ENCODE measurements around the gene PERCC1.

PERCC1 gene

DNA sequence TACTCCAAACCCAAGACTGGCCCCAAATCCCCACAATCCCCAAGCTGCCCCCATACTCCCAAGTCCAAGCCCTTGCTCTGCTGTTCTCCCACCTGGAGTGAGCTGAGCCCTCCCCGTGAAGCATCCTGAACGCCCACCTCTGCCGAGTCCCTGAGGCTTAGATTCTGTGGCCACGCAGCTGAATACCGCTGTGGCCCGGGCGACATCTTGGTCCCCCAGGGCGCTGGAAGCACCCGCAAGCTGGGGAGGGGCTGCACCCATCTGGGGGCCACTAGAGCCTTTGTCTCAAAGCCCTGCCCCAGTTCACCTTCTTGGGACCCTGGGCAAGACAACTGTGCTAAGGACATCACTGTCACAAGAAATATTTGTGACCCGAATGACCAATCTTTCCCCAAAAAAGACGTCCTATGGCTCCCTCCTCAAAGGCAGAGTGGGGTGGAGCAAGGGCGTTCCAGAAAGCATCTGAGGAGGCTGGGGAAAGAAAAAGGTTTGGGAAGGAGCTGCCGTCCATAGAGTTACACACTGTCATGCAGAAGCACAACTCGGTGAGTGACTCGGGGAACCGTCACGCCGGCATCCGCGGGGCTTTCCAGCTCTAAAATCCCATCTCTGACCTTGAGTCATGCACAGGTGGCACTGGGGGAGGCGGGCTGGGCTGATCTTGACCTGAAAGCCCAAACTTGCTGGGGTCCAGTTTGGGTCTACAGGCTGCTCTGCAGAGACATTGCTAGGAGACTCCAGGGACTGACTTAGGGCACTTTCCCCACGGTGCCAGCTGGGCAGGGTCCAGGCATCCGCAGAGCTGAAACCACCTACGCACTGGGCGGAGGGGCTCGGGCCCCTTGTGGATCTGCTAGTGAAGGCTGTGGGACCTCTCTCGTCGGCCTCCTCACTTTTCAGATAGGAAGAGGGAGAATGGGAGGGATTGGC lies 51.3 kb downstream of the PERCC1 start:
- H3K9ac ChIP-seq (ENCODE audit: low read length in 2 of 2), result no peak overlapping the region
- no peak overlapping the region for H3K27ac ChIP-seq (ENCODE audit: low read length)
- no peaks in the 10 kb centered on the region for H3K4me1 ChIP-seq (ENCODE audit: control insufficient read depth, insufficient read depth, low read length)
- H3K36me3 ChIP-seq (ENCODE audit: control insufficient read depth in 2 of 2, insufficient read depth in 2 of 2, low read length in 2 of 2), result no peaks in the 10 kb centered on the region
- no peaks in the 10 kb centered on the region for H3K27me3 ChIP-seq (ENCODE audit: control insufficient read depth in 1 of 2, insufficient read depth in 2 of 2, low read length in 2 of 2)
- no peak overlapping the region for H3K4me3 ChIP-seq (ENCODE audit: low read length in 2 of 2)
- H3K9me3 ChIP-seq (ENCODE audit: control insufficient read depth in 2 of 2, low read length in 2 of 2), result peaks cover 0 to 1% of the 10 kb centered on the region in 2 donors
